K562 (cell line): Measurements from ENCODE around the gene FHIT. TPM values are rescaled to one million over a fixed set of nuclear protein-coding genes. Genes with fewer than 3 reads are reported as not detected.

Experiments
- ATAC-seq: fragments of 200-7000 bp; cut with Tn5 transposase; 3 replicates; pipeline ENCODE4 v1.9.1; 2020; ENCODE audit warnings: moderate library complexity
- BruUV-seq: library from RNA; stranded (reverse); fragments of 400-500 nt; replicated peaks from 2 replicates; lab custom pipeline; 2021; lab: Mats Ljungman, UMichigan
- CTCF ChIA-PET: fragments of 300-600 bp; formaldehyde crosslinking; extraction: SDS; loops from one replicate; lab custom pipeline; 2021; ENCODE audit warnings: low intra/inter-chr PET ratio; lab: Yijun Ruan, JAX
- POLR2A ChIA-PET: fragments of 300-600, 350-650 bp; sonication (Branson Sonifier 250); formaldehyde crosslinking; extraction: SDS; loops from one replicate; lab custom pipeline; 2021; ENCODE audit warnings: antibody characterized with exemption, inconsistent platforms; lab: Yijun Ruan, JAX
- DNase-seq, 4 experiments: peaks; one replicate each; pipeline versions ENCODE4 v3.0.0 to v3.0.0-alpha.2; 2011 to 2018; ENCODE audit warnings: low spot score in 3 of 4, mixed read lengths in 3 of 4; ENCODE audit errors: extremely low read depth in 1 of 4
- FAIRE-seq: peaks from 2 replicates; lab custom pipeline; 2011; peaks lifted over from hg19 to GRCh38; lab: Jason Lieb, UNC
- H2AFZ ChIP-seq: 2 replicates; pipeline ENCODE4 v1.6.0; 2011; ENCODE audit warnings: low read depth, low read length, control low read depth, inconsistent platforms
- H3K27ac ChIP-seq: fragments of 200-600 bp; 3 replicates; pipeline ENCODE4 v1.8.0; 2011; ENCODE audit warnings: low read depth, mild to moderate bottlenecking, control low read depth, inconsistent platforms, low read length, moderate library complexity, mixed read lengths; ENCODE audit errors: extremely low read depth
- H3K27me3 ChIP-seq, 2 experiments: fragments of 300-600 bp in 1 of 2; 2 replicates in 1 of 2; 3 replicates in 1 of 2; pipeline versions ENCODE4 v1.6.0 to v1.8.0; 2011; ENCODE audit warnings: inconsistent platforms in 2 of 2, low read length in 2 of 2, mild to moderate bottlenecking in 1 of 2, mixed read lengths in 1 of 2, moderate library complexity in 1 of 2; ENCODE audit not compliant: control insufficient read depth in 2 of 2, insufficient read depth in 2 of 2
- H3K36me3 ChIP-seq: fragments of 300-600 bp; 3 replicates; pipeline ENCODE4 v1.8.0; 2011; ENCODE audit warnings: mild to moderate bottlenecking, low read length, inconsistent platforms; ENCODE audit not compliant: control insufficient read depth, insufficient read depth
- H3K4me1 ChIP-seq, 2 experiments: fragments of 200-600 bp in 1 of 2; replicated peaks in 1 of 2; 2 replicates in 1 of 2; 3 replicates in 1 of 2; pipeline versions ENCODE4 v1.5.1 to v1.8.0; 2011; ENCODE audit warnings: inconsistent platforms in 2 of 2, low read length in 2 of 2, mild to moderate bottlenecking in 1 of 2, mixed read lengths in 1 of 2, moderate library complexity in 1 of 2; ENCODE audit not compliant: control insufficient read depth in 2 of 2, insufficient read depth in 2 of 2
- H3K4me2 ChIP-seq: 2 replicates; pipeline ENCODE4 v1.6.1; 2011; ENCODE audit warnings: low read length, control low read depth, inconsistent platforms, mixed read lengths; ENCODE audit not compliant: insufficient read depth
- H3K4me3 ChIP-seq: fragments of 200-600 bp; sonication (generic), shearing (Covaris generic); 2 replicates; pipeline ENCODE4 v1.5.1; 2016; ENCODE audit warnings: control low read depth, inconsistent platforms
- H3K79me2 ChIP-seq: fragments of 200-600 bp; 3 replicates; pipeline ENCODE4 v1.8.0; 2011; ENCODE audit warnings: low read length, inconsistent platforms; ENCODE audit not compliant: control insufficient read depth, insufficient read depth
- H3K9ac ChIP-seq, 2 experiments: 2 replicates each; pipeline versions ENCODE4 v1.6.0 to v1.6.1; 2011; ENCODE audit warnings: low read depth in 2 of 2, low read length in 2 of 2, control low read depth in 1 of 2, inconsistent platforms in 1 of 2, mild to moderate bottlenecking in 1 of 2, mixed read lengths in 1 of 2; ENCODE audit not compliant: insufficient read depth in 1 of 2
- H3K9me1 ChIP-seq: one replicate; pipeline ENCODE4 v1.6.0; 2011; ENCODE audit warnings: inconsistent platforms, mild to moderate bottlenecking, low read length, moderate library complexity; ENCODE audit not compliant: control insufficient read depth, insufficient read depth
- H3K9me3 ChIP-seq: replicated peaks from 2 replicates; pipeline ENCODE4 v1.5.1; 2011; ENCODE audit warnings: low read depth, low read length, inconsistent platforms; ENCODE audit not compliant: control insufficient read depth, insufficient read depth
- H4K20me1 ChIP-seq: replicated peaks from 2 replicates; pipeline ENCODE4 v1.6.1; 2011; ENCODE audit warnings: low read length, inconsistent platforms, mixed read lengths; ENCODE audit not compliant: control insufficient read depth, insufficient read depth
- EHMT2 ChIP-seq: fragments of 450-650 bp; IDR thresholded peaks from 2 replicates; pipeline ENCODE4 v1.6.1; 2018; ENCODE audit warnings: antibody characterized with exemption
- HDAC2 ChIP-seq: fragments of 450-650 bp; IDR thresholded peaks from 2 replicates; pipeline ENCODE4 v1.6.1; 2016; ENCODE audit warnings: mild to moderate bottlenecking
- REST ChIP-seq, 2 experiments: fragments of 450-650 bp; formaldehyde crosslinking in 1 of 2; IDR thresholded peaks; 2 replicates each; pipeline versions ENCODE4 v1.4.0 to v1.6.1; 2014 to 2020; ENCODE audit warnings: mild to moderate bottlenecking in 2 of 2, borderline replicate concordance in 1 of 2, low read depth in 1 of 2
- ZNF197 ChIP-seq: fragments of 200-800 bp; sonication (Bioruptor generic); IDR thresholded peaks from 2 replicates; pipeline ENCODE4 v1.6.1; 2016; ENCODE audit warnings: low read depth, missing genetic modification characterization, missing compliant biosample characterization
- ZNF212 ChIP-seq: fragments of 450-650 bp; formaldehyde crosslinking; IDR thresholded peaks from 2 replicates; pipeline ENCODE4 v1.4.0; 2020; ENCODE audit warnings: mild to moderate bottlenecking
- ZNF217 ChIP-seq: sonication (generic); formaldehyde crosslinking; IDR thresholded peaks from 2 replicates; pipeline ENCODE4 v1.8.0; 2022; ENCODE audit warnings: mild to moderate bottlenecking, missing genetic modification reagents
- WGBS: fragments of 100-300 bp; shearing (Covaris generic); methylation state at CpG from one replicate; pipeline ENCODE4 v1.1.6; 2016; ENCODE audit warnings: low coverage, mixed read lengths; ENCODE audit not compliant: insufficient coverage; ENCODE audit errors: missing lambda C conversion rate; 5-methylcytosine and 5-hydroxymethylcytosine counted together
- in situ Hi-C: fragments of 300-500 bp; cut with MboI; formaldehyde crosslinking; loops from 4 replicates; pipeline ENCODE4 v1.15.0; 2018; ENCODE audit warnings: inconsistent platforms, mixed read lengths
- intact Hi-C: fragments of 100-400 bp; cut with micrococcal nuclease; formaldehyde crosslinking; loops from 2 replicates; pipeline ENCODE4 v1.14.2; 2022
- polyA plus RNA-seq, 8 experiments: library from polyadenylated mRNA; depleted of rRNA in 4 of 8; stranded (reverse) in 5 of 8; unstranded in 3 of 8; fragments of >200 nt; fragmentation: Nextera tagmentation in 2 of 8; fragmentation: Illumina TruSeq in 1 of 8; extraction: Ambion mirVana in 2 of 8; extraction: Trizol in 1 of 8; gene quantifications; 2 replicates each; pipeline versions ENCODE4 v1.2.1 to v1.2.3, GENCODE V29; 2011 to 2014; ENCODE audit warnings: inconsistent platforms in 1 of 8, missing spikeins in 1 of 8
- total RNA-seq, 7 experiments: library from RNA; depleted of rRNA in 6 of 7; stranded (reverse); fragments of >200 nt in 6 of 7; fragmentation: Illumina TruSeq in 2 of 7; extraction: Trizol in 2 of 7; gene quantifications; 2 replicates each; pipeline versions ENCODE4 v1.2.1 to v1.2.3, GENCODE V29; 2011 to 2021; ENCODE audit warnings: low replicate concordance in 1 of 7
- TF ChIP-seq, protein P1 (sequence below): IDR thresholded peaks from 2 replicates; pipeline ENCODE4 v1.6.1; 2016; ENCODE audit warnings: missing genetic modification characterization, missing compliant biosample characterization

Gene FHIT
- total and polyA plus RNA-seq, 9 of the 15 experiments (the other 6 are each of a cell fraction or from before 2014, with no cell fraction given): 1.7 to 9.1 (median 4.3) TPM

DNA sequence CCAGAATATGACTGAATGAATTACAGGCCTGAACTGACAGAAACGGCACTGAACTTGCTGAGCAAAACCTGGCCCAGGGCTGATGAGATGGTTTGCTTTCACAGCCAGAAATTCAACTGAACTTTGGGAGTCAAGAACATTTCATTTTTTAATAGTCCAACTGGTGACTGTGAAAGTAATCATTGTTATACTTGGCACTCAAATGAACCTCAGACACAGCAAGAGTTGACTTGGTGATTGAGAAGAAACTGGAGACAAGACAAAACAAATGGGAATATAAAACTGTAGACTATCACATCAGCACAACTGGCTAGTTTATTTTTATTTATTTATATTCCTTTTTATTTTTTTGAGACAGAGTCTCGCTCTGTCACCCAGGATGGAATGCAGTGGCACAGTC is 1342.6 kb downstream of the FHIT start (continued):
- TF ChIP-seq, protein P1, sequence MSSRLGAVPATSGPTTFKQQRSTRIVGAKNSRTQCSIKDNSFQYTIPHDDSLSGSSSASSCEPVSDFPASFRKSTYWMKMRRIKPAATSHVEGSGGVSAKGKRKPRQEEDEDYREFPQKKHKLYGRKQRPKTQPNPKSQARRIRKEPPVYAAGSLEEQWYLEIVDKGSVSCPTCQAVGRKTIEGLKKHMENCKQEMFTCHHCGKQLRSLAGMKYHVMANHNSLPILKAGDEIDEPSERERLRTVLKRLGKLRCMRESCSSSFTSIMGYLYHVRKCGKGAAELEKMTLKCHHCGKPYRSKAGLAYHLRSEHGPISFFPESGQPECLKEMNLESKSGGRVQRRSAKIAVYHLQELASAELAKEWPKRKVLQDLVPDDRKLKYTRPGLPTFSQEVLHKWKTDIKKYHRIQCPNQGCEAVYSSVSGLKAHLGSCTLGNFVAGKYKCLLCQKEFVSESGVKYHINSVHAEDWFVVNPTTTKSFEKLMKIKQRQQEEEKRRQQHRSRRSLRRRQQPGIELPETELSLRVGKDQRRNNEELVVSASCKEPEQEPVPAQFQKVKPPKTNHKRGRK (tag): no peak
- no peak for TF ChIP-seq ZNF212
- TF ChIP-seq ZNF217 (CRISPR knock-in tag): no peak

GRCh38 chr3:59908280-59908679 is 1343.0 kb downstream of the FHIT start:
- in situ Hi-C loops (no loop called here), intact Hi-C loops (no loop called here)
- no peak overlapping the region for H3K4me3 ChIP-seq
- POLR2A ChIA-PET: no interaction called here
- H3K36me3 ChIP-seq: no peaks in the 10 kb centered on the region
- CTCF ChIA-PET: no interaction called here
- no peaks in the 10 kb centered on the region for H3K9me1 ChIP-seq
- no peak overlapping the region for H2AFZ ChIP-seq
- no TSS peak for BruUV-seq
- FAIRE-seq (no peak), ATAC-seq (no peak), DNase-seq (no peak)
- TF ChIP-seq EHMT2: peak; percentile 56; the same call in 1 of the 2 replicates
- no peak for TF ChIP-seq HDAC2
- TF ChIP-seq REST (IDR thresholded peaks at IDR 0.05; ENCODE audit: borderline replicate concordance): peak; percentile 74
- TF ChIP-seq REST (CRISPR knock-in tag; IDR thresholded peaks at IDR 0.05; ENCODE audit: low read depth): no peak
- TF ChIP-seq ZNF197 (CRISPR knock-in tag): no peak
- H3K27ac ChIP-seq: no peak overlapping the region
- no peaks in the 10 kb centered on the region for H3K4me1 ChIP-seq
- H3K27me3 ChIP-seq: no peaks in the 10 kb centered on the region
- no peaks in the 10 kb centered on the region for H3K79me2 ChIP-seq
- H4K20me1 ChIP-seq: no peaks in the 10 kb centered on the region
- H3K4me2 ChIP-seq: no peak overlapping the region
- 30% methylated on average over 2 of the region's 2 CpGs for WGBS
- H3K9me3 ChIP-seq: no peaks in the 10 kb centered on the region
- H3K9ac ChIP-seq: no peak overlapping the region
